AG04449 (cell line): Measurements from ENCODE around the gene CRIM1.

Experiments used
- CTCF ChIA-PET: fragments of 350-600 bp; formaldehyde crosslinking; extraction: SDS; loops from one replicate; lab custom pipeline; 2021; ENCODE audit warnings: antibody characterized with exemption; lab: Yijun Ruan, JAX
- POLR2A ChIA-PET: fragments of 400-600, 350-600 bp; formaldehyde crosslinking; extraction: SDS; loops from one replicate; lab custom pipeline; 2020; ENCODE audit warnings: antibody characterized with exemption, inconsistent platforms; lab: Yijun Ruan, JAX
- DNase-seq: peaks from one replicate; pipeline ENCODE4 v3.0.0-alpha.2; 2010; ENCODE audit warnings: low read depth, low spot score
- H3K4me3 ChIP-seq: 2 replicates; pipeline ENCODE4 v1.5.1; 2011; ENCODE audit warnings: low read depth, mild to moderate bottlenecking, control low read depth, low read length
- TF ChIP-seq, protein P1 (sequence below): IDR thresholded peaks from one replicate; pipeline ENCODE4 v1.5.1; 2011; ENCODE audit warnings: mild to moderate bottlenecking, moderate library complexity, low read length, control low read depth, inconsistent platforms; ENCODE audit not compliant: insufficient read depth; ENCODE audit errors: missing control alignments

Gene CRIM1

DNA sequence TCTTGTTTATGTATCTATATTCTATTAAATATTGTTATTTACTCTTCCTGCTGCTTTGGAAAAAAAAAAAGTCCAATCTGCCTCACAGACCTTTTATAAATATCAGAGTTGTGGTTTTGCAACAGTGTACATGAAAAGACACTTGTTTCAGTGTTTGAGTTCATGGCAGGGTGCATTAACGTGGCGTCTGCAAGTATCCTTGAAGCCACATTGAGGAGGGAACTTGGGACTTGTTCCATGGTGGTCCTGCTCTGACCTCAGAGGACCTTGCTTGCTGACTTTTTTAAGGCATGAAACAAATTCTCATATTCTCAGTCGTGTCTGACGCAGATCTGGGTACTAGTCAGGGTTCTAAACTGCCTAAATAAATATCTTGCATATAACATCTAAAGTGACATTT lies 55.1 kb downstream of the CRIM1 start:
- DNase-seq: no peak
- H3K4me3 ChIP-seq: no peak overlapping the region
- ChIA-PET CTCF (no interaction called here), POLR2A (no interaction called here)
- TF ChIP-seq, protein P1, sequence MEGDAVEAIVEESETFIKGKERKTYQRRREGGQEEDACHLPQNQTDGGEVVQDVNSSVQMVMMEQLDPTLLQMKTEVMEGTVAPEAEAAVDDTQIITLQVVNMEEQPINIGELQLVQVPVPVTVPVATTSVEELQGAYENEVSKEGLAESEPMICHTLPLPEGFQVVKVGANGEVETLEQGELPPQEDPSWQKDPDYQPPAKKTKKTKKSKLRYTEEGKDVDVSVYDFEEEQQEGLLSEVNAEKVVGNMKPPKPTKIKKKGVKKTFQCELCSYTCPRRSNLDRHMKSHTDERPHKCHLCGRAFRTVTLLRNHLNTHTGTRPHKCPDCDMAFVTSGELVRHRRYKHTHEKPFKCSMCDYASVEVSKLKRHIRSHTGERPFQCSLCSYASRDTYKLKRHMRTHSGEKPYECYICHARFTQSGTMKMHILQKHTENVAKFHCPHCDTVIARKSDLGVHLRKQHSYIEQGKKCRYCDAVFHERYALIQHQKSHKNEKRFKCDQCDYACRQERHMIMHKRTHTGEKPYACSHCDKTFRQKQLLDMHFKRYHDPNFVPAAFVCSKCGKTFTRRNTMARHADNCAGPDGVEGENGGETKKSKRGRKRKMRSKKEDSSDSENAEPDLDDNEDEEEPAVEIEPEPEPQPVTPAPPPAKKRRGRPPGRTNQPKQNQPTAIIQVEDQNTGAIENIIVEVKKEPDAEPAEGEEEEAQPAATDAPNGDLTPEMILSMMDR: no peak

DNA sequence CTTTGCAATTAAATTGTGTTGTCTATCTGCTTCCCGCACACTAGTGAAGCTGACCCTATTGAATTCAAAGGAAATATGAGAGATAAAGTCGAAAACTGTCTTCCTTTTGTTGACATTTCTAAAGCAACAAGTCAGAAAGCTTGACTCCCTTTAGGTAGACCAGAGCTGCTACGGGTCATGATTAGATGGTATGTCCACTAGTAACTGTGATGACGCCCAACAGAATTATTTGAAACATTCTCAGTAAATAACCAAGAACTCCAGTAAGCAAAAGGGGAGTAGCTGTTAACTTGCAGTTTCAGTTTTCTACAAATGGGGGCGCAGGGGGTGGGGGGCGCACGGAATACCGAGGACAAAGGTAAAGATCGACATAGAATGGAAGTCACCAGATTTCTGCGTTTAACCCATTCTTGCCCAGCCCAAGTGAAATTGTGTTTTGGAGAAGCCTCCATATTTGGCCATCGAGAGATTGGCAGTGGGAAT lies 56.4 kb downstream of the CRIM1 start:
- no peak for DNase-seq
- POLR2A ChIA-PET: no interaction called here
- CTCF ChIA-PET: interaction anchor here (0.6 to 1.2 kb wide), 2 partner anchors 59 to 358 kb away, joined by 3 to 4 read pairs; no protein-coding TSS in a partner anchor
- TF ChIP-seq, protein P1: no peak
- H3K4me3 ChIP-seq: no peak overlapping the region

DNA sequence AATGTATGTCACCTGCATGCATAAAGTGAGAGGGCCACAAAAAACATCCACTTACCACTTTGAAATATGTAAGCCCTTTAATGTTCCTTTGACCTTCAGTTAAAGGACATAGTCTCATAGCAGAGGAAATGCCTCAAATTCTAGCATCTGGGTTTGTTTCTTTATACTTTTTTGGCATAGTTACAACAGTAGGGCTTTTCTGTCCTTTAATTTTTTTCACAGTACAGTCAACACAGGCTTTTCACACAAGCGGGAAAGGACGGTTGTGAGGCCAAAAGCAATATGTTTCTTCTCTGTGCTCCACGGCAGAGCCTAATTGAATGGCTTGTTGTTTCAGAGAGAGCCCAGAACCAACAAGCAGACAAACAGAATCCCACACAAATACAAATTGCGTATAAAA lies 57.6 kb downstream of the CRIM1 start:
- H3K4me3 ChIP-seq: no peak overlapping the region
- TF ChIP-seq, protein P1: no peak
- DNase-seq: no peak
- ChIA-PET CTCF (interaction anchor here (1.6 kb wide), 1 partner anchor 10 kb away, joined by 7 read pairs; no protein-coding TSS in a partner anchor), POLR2A (interaction anchor here (1.1 kb wide), 1 partner anchor 57 kb away, joined by 3 read pairs; the partner anchor contains the start of gene CRIM1)

DNA sequence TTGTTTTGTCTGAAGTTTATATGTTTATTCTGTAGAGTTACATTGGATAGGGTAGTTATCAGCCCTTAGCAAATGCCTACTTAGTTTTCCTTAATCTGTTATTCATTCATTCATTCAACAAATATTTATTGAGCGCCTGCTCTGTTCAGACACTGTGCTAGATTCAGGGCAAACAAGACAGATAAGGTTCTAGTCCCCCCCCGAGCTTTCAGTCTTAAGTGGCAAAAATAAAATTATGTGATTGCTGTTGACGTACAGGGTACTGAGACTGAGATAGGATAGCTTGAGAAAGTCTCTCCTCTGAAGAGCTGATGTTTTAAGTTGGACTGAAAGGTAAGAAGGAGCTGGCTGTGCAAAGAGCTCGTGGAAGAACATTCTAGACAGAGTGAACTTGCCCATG lies 58.7 kb downstream of the CRIM1 start:
- no peak overlapping the region for H3K4me3 ChIP-seq
- TF ChIP-seq, protein P1: no peak
- CTCF ChIA-PET: interaction anchor here (0.8 to 1.6 kb wide), 2 partner anchors 9 to 56 kb away, joined by 3 to 7 read pairs; no protein-coding TSS in a partner anchor
- DNase-seq: no peak
- POLR2A ChIA-PET: interaction anchor here (1.1 kb wide), 1 partner anchor 59 kb away, joined by 3 read pairs; the partner anchor contains the start of gene CRIM1

DNA sequence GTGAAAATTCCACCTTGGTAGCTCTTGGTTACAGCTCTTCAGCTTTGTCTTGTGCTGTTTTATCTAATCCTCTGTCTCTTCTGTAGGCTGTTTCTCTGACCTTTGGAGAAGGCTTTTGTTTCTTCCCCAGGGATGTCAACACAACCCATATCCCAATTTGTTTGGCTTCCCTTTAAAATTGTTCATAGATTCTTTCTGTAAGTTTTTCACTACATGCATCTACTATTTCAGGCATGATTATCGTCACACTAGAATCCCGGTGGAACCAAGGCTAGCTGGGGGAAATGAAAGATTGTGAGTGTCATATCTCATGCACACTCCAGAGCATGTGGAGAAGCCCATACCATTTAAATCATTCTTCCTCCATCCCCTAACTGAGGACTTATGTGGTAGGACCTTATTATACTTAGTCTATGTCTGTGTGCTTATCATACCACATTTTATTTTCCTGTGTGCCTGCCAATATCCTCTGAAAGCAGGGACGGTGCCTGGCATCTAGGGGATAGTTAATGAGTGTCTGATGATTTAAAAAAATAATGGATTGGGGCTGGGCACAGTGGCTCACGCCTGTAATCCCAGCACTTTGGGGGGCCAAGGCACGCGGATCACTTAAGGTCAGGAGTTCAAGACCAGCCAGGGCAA lies 59.9 kb downstream of the CRIM1 start:
- H3K4me3 ChIP-seq: no peak overlapping the region
- no peak for DNase-seq
- TF ChIP-seq, protein P1: no peak
- POLR2A ChIA-PET: no interaction called here
- CTCF ChIA-PET: interaction anchor here (1.1 to 2.7 kb wide), 3 partner anchors 11 to 19 kb away, joined by 3 to 8 read pairs (median 7); no protein-coding TSS in a partner anchor
